Epidermal melanocyte (primary cell): Measurements from ENCODE around the gene XPO6.
A peak's percentile ranks its signal among the peaks of the same experiment; 100 is the strongest.

Experiments used
- DNase-seq: peaks from one replicate; pipeline ENCODE4 v3.0.0; 2011; ENCODE audit warnings: low spot score; ENCODE audit not compliant: insufficient read length

The XPO6 gene

GRCh38 chr16:28185696-28186095 lies 26.1 kb downstream of the XPO6 start:
- no peak for DNase-seq

GRCh38 chr16:28184625-28185024 lies 27.1 kb downstream of the XPO6 start:
- DNase-seq: no peak

DNA sequence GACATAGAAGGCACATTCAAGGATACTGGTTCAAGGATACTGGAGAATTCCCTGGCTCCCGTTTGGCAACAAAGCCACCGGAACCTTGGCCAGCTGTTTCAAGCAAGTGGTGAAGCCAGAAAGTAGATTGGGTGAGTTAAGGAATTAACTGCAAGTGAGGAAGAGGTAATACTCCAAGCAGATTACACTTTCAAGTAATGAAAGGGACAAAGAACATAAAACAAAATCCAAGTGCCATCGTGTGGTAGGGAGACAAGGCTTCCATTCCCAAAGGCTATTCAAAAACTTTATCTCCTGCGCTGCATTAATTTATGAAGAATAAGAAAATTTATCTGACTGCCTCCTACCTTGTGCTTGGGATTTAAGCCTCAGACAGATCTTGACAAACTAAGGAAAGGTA lies 27.8 kb downstream of the XPO6 start:
- DNase-seq: no peak

- DNase-seq: no peak
Observed at GRCh38 chr16:28183484-28183883, 28.3 kb downstream of the XPO6 start.

- no peak for DNase-seq
Observed at GRCh38 chr16:28182801-28183200, 29.0 kb downstream of the XPO6 start.

GRCh38 chr16:28182183-28182582 lies 29.6 kb downstream of the XPO6 start:
- DNase-seq: no peak

GRCh38 chr16:28181515-28181914 lies 30.2 kb downstream of the XPO6 start:
- peak; percentile 50 for DNase-seq

GRCh38 chr16:28180655-28181460 lies 30.9 kb downstream of the XPO6 start:
- no peak for DNase-seq

DNA sequence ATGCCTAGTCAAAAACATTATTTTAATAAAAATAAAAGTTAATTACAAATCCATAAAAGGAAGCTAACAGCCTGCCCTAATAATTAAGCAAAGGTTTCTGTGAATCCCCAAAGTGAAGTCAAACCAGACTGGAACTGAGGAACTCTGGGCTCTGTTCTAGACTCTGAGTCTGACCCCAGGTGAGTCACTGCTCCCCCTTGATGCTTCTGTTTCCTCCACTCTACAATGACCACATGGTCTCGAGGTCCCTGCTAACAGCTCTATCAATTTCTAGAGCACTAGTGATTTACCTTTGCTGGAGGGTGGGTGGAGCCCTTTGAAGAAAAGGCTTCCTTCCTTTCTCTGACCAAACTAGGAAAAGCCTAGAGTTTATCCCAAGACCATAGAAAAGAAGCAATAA lies 32.4 kb downstream of the XPO6 start:
- no peak for DNase-seq

DNA sequence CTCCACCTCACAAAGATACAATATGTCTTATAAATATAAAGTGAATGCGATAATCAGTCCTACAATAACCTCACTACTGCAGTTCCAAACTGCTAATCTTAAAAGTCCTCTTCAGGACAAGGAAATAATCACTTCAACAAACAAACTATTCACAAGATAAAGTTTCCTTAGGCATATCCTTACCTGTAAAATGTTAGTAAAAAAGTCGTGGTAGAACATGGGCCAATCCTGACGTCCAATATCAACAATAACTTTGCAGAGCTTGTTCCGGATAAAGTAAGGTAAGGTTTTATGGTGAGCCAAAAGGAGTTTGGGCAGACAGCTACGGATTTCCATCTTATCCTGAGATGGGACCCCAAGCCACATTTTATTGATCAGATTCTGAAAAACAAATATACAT lies 36.0 kb downstream of the XPO6 start:
- no peak for DNase-seq

DNA sequence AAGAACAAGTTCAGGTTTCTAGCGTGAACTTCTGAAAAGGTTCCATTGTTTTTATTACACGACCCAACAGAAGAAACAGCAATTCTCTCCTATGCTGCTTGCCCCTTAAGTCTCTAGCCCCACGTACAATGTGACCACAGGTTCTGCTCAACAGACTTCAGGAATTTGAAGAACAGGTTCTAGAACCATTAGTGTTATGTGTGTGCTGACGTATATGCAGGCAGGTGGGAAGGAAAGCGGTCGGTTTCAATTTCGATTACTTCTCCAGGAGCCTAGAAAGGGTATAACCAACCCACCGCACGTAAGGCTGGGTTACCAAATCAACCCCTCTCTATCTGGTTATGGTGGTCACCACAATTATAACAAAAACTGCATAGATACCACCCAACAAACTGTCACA lies 39.4 kb downstream of the XPO6 start:
- DNase-seq: no peak

GRCh38 chr16:28171816-28172215 lies 39.9 kb downstream of the XPO6 start:
- no peak for DNase-seq

DNA sequence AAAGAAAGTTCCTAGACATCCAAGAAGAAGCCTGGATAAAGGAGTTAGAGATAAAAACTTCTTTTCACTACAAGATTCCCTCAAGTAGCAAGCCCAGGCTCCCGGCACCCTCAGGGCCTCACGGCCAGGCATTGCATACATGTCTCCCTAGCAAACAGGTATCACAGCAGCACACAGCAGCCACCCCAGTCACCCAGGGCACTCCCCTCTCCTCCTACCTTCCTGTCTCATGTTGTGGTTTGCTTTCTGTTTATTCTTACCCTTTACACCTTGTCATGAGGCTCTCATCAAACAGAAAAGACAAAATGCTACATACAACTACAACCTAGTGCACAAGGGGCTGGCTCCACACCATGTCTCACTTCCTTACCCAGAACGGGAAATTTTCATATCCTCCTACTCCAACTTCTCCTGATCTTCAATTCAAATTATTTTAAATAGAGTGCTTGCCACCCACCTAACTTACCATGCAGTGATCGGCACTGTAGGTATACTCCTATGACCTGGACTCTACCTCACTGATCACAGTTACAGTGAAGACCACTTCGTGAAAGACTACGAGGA lies 42.7 kb downstream of the XPO6 start:
- no peak for DNase-seq

DNA sequence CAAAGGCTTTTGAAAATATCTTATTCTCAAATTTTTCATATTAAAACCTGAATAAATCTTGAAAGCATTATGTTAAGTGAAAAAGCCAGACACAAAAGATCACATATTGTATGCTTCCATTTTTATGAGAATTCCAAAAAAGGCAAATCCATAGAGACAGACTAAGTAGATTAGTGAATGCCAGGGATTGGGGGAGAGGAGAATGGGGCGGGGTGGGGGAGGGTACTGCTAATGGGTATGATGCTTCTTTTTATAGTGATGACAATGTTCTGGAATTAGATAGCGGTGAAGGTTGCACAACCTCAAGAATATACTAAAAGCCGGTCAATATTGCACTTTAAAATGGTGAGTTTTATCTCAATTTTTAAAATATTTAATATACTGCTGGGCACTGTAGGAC lies 44.0 kb downstream of the XPO6 start:
- DNase-seq: no peak

DNA sequence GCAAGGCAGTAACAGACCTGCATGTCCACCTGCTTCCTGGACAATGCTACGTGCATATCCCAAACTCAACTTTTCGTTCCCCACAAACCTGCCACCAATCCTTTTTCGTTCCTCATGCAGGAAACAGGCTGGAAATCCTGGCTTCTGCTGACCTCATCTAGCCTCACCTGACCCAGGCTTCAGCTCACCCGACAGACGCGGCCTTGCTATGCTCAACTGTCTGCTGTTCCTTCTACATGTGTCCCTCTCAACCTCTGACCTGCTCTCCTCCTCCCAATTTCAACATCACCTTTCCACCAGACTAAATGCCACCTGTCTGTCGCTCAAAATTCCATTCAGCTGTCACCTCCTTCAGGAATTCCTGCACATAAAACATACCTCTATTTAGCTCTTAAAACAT lies 44.5 kb downstream of the XPO6 start:
- no peak for DNase-seq

DNA sequence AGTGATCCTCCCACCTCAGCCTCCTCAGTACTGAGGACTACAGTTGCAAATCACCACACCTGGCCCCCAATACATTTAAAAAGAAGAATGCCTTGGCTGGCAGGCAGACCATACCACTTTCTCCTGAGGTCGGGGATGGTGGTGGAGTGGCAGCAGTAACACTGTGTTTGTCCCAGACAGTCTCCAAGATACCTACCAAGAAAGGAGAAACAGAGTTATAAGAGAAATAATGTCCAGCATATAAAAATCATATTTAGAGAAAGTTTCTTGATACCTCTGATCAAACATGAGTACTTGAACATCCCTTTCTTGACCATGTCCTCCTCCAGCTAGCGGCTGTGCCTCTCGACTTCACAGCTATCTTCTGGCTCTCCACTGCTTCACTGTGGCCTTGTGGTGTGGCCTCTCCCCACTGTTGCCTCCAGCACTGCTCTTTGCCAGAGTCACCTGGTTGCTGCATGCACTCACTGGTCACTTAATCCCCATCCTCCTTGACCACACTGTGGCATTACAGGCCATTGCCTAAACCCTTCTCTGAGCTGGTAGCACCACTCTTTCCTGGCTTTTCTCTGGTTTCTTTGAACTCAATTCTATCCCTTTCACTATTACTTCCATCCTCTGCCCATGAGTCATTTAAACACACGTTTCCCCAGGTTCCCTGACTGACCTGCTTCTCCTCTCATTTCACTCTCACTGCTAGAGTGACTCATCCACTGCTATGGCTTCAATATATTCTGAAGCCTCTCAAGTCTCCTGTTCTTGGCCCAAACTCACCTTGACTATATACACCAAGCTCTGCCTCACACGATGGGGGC lies 45.2 kb downstream of the XPO6 start:
- DNase-seq: no peak

DNA sequence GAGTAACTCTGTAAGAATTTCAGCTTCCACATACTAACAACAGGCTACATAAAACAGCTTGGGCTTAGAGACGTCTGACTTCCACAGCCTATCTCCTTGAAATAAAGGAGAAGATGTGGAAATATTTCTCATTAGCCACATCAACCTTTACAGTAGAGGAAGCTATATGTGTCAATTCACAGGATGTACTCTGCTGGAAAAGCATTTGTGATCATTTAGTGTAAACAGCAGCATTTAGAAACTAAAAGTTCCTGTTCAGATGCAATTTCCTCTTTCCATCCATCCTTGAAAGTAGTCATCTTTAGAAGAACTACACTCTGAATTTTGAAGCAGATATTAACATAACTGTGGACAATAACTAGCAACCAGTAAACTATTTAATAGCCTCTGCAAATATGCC lies 46.2 kb downstream of the XPO6 start:
- DNase-seq: no peak

- DNase-seq: no peak
Observed at GRCh38 chr16:28164140-28164539, 47.6 kb downstream of the XPO6 start.

- DNase-seq: no peak
Observed at GRCh38 chr16:28163699-28164098, 48.1 kb downstream of the XPO6 start.

DNA sequence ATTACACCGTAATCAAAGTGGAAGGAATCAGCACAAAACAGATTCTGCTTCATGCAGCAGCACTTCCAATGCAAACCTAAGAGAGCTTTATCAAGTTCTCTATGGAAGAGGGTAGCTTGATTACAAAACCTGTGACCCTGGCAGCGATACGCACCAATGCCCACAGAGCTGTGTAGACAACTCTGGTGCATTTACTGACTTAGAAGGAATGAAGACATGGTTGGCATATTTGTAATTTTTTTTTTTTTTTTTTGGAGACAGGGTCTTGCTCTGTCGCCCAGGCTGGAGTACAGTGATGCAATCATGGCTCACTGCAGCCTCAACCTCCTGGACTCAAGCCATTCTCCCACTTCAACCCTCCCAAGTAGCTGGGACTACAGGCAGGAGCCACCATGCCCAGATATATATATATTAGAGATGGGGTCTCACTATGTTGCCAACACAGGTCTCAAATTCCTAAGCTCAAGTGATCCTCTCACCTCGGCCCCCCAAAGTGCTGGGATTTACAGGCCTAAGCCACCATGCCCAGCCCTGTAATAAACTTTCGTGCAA lies 49.4 kb downstream of the XPO6 start:
- no peak for DNase-seq

GRCh38 chr16:28161626-28162025 lies 50.1 kb downstream of the XPO6 start:
- no peak for DNase-seq

GRCh38 chr16:28158136-28158535 lies 53.6 kb downstream of the XPO6 start:
- DNase-seq: no peak
